Stimulated activated naive B cell treated with anti-CD40 and anti-IgM and Interleukin-4, amounts not matched to agents 10 μg/mL and 1 μg/mL and 100 μg/mL, for 72 hours (primary cell): ENCODE results near the gene DGKQ.

Experiments used
- ATAC-seq, 2 donors: fragments of 150-1000 bp; cut with Tn5 transposase; replicated peaks; 2 replicates each; pipeline ENCODE4 v1.10.0; 2021; ENCODE audit warnings: moderate library complexity in 1 of 2
- DNase-seq: peaks from one replicate; pipeline ENCODE4 v3.0.0; 2021
- H3K27ac Mint-ChIP-seq: one replicate; pipeline ENCODE4 v1.8.0; 2022; ENCODE audit warnings: mild to moderate bottlenecking, mixed read lengths
- H3K27me3 Mint-ChIP-seq, 2 donors: one replicate each; pipeline ENCODE4 v1.8.0; 2022; ENCODE audit warnings: mixed read lengths in 2 of 2
- H3K36me3 Mint-ChIP-seq, 2 donors: one replicate each; pipeline ENCODE4 v1.8.0; 2022; ENCODE audit warnings: mixed read lengths in 2 of 2, mild to moderate bottlenecking in 1 of 2
- H3K4me1 Mint-ChIP-seq, 2 donors: one replicate each; pipeline ENCODE4 v1.8.0; 2022; ENCODE audit warnings: mixed read lengths in 2 of 2, mild to moderate bottlenecking in 1 of 2
- H3K4me3 Mint-ChIP-seq, 2 donors: one replicate each; pipeline ENCODE4 v1.8.0; 2022; ENCODE audit warnings: mild to moderate bottlenecking in 2 of 2, mixed read lengths in 2 of 2, moderate library complexity in 1 of 2
- H3K9me3 Mint-ChIP-seq, 2 donors: one replicate each; pipeline ENCODE4 v1.8.0; 2022; ENCODE audit warnings: mixed read lengths in 2 of 2, mild to moderate bottlenecking in 1 of 2

Gene DGKQ

DNA sequence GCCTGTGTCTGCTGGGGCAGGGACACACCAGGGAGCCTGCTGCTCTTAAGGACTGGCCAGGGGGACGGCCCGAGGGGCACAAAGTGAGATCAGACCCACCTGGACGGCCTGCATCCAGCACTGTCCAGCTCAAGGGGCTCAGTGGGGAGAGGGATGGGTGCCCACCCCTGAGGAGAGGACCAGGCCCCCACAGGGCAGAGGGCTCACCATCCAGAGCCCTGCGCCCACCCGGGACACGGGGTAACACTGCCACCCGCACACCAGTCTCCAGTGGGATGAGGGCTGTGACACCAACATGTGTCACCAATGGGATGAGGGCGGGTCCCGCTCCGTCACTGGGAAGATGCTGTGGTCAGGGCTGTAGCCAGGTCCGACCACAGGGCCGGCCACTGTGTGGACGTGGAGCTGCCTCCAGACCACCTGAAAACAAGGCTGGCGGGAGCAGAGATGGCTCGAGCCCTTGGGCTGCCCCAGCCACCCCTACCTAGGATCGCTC lies 13.2 kb downstream of the DGKQ start:
- no peak for DNase-seq
- Mint-ChIP-seq H3K4me3 (no peak overlapping the region), H3K9me3 (no peaks in the 10 kb centered on the region), H3K27ac (peak overlapping the region; percentile 76), H3K27me3 (no peaks in the 10 kb centered on the region), H3K36me3 (peaks cover 28 to 40% of the 10 kb centered on the region in 2 donors), H3K4me1 (no peaks in the 10 kb centered on the region)
- ATAC-seq: peak in 1 of 2 donors; percentile 17

DNA sequence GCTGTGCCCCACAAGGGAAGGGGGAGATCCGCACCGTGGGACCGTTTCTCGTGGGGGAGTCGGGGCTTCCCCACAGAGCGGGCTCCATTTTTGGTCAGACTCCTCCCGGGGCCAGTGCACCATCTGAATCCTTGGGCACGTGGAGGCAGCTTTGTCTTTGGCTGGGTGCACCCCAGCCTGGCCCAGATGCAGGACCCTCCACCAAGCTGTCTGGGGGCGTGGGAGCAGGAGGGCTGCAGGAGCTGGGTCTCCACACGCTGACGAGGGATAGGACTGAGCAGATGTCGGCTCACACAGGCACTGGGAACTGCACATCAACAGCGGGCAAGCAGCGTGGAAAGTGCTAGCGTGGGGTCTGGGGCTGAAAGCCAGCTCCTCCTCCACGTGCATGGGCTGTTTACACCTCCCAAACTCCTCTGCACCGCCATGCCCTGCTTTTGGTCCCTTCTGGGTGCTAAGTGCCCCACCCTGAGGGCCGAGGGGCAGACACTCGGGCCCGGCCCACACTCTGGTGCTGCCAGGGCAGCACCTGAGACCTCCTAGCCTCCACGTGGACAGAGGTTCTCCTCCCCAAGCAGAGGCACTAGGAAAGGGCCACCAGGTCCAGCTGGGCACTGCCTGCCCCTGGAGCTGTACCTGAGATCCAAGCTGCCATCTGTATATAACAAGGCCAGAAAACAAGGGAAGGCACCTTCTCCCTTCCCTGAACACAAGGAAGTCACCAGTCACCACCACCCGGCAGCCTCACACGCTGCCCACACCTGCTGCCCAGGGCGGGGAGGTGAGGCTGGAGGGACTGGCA lies 13.8 kb downstream of the DGKQ start:
- Mint-ChIP-seq H3K9me3 (no peaks in the 10 kb centered on the region), H3K4me3 (no peak overlapping the region), H3K27ac (peak overlapping the region; percentile 51), H3K27me3 (no peaks in the 10 kb centered on the region), H3K36me3 (peaks cover 28 to 43% of the 10 kb centered on the region in 2 donors), H3K4me1 (no peaks in the 10 kb centered on the region)
- DNase-seq (no peak), ATAC-seq (peak in 1 of 2 donors; percentile 5)

DNA sequence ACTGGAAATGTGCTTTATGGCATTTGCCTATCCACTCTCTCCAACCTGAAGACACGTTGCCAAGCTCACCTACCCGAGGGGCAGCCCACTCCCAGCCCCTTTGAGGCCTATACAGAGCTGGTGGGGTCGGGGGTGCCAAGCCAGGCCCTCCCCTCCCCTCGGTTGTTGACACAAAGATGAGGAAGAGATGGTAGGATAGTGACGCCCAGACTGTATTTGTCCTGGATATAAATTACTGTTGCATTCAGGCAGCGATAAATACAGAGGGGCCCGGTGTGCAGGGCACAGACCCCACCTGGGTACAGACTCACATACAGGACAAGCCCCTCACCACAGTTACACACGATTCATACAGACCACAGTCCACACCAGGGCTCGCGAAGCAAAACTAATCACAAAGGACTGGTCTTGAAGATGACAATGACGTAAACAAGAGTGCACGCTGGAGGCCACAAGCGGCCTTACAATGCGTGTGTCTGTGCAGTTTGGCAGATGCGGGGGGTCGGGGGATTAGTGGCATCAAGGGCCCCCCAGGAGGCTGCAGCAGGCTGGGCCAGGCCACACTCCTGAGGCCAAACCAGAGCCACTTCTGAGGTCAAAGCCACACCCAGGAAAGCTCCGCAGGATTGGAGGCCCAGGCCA lies 14.6 kb downstream of the DGKQ start:
- no peaks in the 10 kb centered on the region for H3K4me1 Mint-ChIP-seq
- H3K27ac Mint-ChIP-seq: no peak overlapping the region
- H3K36me3 Mint-ChIP-seq: peaks cover 33 to 49% of the 10 kb centered on the region in 2 donors
- no peaks in the 10 kb centered on the region for H3K9me3 Mint-ChIP-seq
- no peak overlapping the region for H3K4me3 Mint-ChIP-seq
- ATAC-seq (no peak), DNase-seq (no peak)
- no peaks in the 10 kb centered on the region for H3K27me3 Mint-ChIP-seq

DNA sequence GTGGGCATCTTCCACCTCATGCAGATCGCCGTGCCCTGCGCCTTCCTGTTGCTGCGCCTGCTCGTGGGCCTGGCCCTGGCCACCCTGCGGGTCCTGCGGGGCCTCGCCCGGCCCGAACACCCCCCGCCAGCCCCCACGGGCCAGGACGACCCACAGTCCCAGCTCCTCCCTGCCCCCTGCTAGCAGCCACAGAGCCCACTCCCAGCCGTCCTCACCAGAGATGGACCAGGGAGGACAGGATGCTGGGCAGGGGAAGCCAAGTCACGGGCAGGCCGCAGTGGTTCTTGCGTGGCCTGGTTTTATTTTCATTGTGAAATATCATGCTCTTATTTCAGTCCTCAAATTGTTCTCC lies 15.1 kb downstream of the DGKQ start:
- DNase-seq (no peak), ATAC-seq (peak in 1 of 2 donors; percentile 16)
- Mint-ChIP-seq H3K4me1 (no peaks in the 10 kb centered on the region), H3K36me3 (peaks cover 36 to 48% of the 10 kb centered on the region in 2 donors), H3K4me3 (no peak overlapping the region), H3K27me3 (no peaks in the 10 kb centered on the region), H3K27ac (no peak overlapping the region), H3K9me3 (no peaks in the 10 kb centered on the region)

DNA sequence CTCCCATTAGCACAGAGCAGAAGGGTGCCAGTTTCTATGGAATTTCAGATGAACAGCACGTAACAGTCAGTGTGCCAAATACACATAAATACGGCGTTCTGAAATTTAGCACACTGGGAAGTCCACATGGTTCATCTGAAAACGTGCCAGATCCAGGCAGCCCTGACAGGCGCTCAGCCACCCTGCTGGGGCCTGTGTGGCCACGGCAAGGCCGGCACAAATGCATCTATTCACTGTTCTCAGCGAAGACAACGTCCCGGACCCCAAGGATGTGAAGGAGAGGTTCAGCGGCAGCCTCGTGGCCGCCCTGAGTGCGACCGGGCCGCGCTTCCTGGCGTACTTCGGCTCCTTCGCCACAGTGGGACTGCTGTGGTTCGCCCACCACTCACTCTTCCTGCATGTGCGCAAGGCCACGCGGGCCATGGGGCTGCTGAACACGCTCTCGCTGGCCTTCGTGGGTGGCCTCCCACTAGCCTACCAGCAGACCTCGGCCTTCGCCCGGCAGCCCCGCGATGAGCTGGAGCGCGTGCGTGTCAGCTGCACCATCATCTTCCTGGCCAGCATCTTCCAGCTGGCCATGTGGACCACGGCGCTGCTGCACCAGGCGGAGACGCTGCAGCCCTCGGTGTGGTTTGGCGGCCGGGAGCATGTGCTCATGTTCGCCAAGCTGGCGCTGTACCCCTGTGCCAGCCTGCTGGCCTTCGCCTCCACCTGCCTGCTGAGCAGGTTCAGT lies 15.6 kb downstream of the DGKQ start:
- H3K27ac Mint-ChIP-seq: no peak overlapping the region
- no peak for DNase-seq
- ATAC-seq: no peak
- no peaks in the 10 kb centered on the region for H3K9me3 Mint-ChIP-seq
- H3K4me3 Mint-ChIP-seq: no peak overlapping the region
- H3K27me3 Mint-ChIP-seq: no peaks in the 10 kb centered on the region
- peaks cover 39 to 52% of the 10 kb centered on the region in 2 donors for H3K36me3 Mint-ChIP-seq
- no peaks in the 10 kb centered on the region for H3K4me1 Mint-ChIP-seq

DNA sequence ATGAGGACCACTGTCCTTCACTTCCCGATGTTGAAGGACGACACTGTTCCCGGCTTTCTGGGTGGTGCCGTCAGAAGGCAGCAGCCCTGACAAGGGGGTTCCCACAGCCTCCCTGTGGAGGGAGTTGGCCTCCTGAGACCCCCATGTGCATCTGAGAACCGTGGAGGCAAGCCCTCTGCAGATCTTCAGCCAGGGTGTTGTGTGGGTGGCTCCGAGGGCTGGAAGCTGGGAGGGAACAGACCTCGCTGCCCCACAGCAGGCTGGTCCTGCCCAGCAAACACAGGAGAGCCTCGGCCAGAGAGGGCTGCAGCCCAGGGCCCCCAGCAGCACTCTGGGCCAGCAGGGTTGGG lies 16.2 kb downstream of the DGKQ start:
- no peak overlapping the region for H3K27ac Mint-ChIP-seq
- no peaks in the 10 kb centered on the region for H3K9me3 Mint-ChIP-seq
- H3K4me1 Mint-ChIP-seq: peaks cover 0 to 2% of the 10 kb centered on the region in 2 donors
- DNase-seq (no peak), ATAC-seq (no peak)
- H3K27me3 Mint-ChIP-seq: no peaks in the 10 kb centered on the region
- H3K36me3 Mint-ChIP-seq: peaks cover 36 to 51% of the 10 kb centered on the region in 2 donors
- no peak overlapping the region for H3K4me3 Mint-ChIP-seq

DNA sequence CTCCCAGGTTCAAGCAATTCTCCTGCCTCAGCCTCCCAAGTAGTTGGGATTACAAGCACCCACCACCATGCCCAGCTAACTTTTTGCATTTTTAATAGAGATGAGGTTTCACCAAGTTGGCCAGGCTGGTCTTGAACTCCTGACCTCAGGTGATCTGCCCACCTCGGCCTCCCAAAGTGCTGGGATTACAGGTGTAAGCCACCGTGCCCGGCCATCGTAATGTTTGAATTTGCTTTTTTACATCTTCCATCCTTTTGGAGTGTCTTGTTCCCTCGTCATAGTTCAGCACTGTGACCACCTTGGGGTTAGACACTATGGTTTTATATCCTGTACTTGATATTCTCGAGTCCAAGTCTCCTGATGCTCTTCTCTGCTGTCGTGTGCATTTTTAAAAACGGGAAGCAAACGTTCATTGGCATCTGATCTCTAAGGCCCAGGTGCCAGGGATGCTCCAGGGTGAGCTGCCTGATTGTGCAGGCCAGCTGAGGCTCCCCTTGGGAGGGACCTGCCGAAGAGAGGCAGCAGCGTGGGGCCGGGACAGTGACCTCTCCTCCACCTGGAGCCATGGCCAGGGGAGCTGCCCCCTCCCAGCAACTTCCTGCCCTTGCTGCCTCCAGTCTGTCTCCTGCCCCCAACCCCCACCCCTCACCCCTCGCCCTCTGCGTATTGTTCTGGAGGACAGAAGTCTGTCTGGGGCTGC lies 16.7 kb downstream of the DGKQ start:
- Mint-ChIP-seq H3K36me3 (peaks cover 33 to 47% of the 10 kb centered on the region in 2 donors), H3K27me3 (no peaks in the 10 kb centered on the region), H3K4me3 (no peak overlapping the region), H3K27ac (no peak overlapping the region), H3K4me1 (peaks cover 0 to 2% of the 10 kb centered on the region in 2 donors), H3K9me3 (no peaks in the 10 kb centered on the region)
- ATAC-seq: no peak
- no peak for DNase-seq

DNA sequence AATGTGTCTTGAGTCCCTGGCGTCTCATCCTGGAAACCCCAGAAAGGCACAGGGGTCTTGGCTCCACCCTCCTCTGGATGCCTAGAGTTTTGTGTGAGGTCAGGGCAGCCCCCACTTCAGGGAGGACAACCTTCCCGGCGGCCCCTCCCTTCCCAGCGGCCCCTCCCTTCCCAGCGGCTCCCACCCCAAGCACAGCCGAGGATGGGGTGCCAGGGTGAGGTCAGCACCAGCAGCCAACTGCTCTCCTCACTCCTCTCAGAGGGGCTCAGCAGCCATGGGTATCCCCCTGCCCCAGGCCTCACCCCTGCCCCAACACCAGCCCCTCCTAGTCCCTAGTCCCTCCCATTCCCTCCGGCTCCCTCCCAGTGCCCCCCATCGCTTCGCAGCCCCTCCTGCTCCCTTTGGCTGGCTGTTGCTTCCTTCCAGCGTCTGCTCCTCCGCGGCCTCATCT lies 17.4 kb downstream of the DGKQ start:
- H3K27me3 Mint-ChIP-seq: no peaks in the 10 kb centered on the region
- ATAC-seq (no peak), DNase-seq (no peak)
- H3K4me3 Mint-ChIP-seq: no peak overlapping the region
- no peak overlapping the region for H3K27ac Mint-ChIP-seq
- peaks cover 32 to 51% of the 10 kb centered on the region in 2 donors for H3K36me3 Mint-ChIP-seq
- no peaks in the 10 kb centered on the region for H3K9me3 Mint-ChIP-seq
- peaks cover 0 to 2% of the 10 kb centered on the region in 2 donors for H3K4me1 Mint-ChIP-seq

DNA sequence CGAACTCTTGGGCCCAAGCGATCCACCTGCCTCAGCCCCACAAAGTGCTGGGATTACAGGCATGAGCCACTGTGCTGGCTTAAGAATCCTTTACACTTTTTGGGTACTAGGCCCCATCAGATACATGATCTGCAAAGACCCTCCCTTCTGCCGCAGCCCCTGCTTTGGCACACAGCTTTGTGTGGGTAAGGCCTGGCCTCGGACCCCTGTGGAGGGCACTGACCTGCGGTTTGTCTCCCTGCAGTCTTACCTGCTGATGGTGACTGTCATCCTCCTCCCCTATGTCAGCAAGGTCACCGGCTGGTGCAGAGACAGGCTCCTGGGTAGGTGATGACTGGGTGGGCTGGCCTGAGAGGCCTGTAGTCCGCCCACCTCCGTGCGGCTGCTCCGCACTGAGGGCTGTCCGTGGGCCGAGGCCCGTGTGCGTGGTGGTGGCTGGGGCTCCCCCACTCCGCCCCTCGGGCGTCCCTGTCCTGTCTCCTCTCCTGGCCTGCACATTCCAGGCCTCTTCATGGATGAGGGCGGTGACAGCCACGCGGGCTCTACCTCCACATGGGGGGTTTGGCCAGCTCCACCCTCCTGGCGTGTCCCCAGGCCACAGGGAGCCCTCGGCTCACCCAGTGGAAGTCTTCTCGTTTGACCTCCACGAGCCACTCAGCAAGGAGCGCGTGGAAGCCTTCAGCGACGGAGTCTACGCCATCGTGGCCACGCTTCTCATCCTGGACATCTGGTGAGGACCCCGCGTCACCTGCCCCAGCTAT lies 18.0 kb downstream of the DGKQ start:
- DNase-seq (no peak), ATAC-seq (no peak)
- H3K27ac Mint-ChIP-seq: no peak overlapping the region
- H3K36me3 Mint-ChIP-seq: peaks cover 27 to 51% of the 10 kb centered on the region in 2 donors
- H3K9me3 Mint-ChIP-seq: no peaks in the 10 kb centered on the region
- no peaks in the 10 kb centered on the region for H3K27me3 Mint-ChIP-seq
- no peak overlapping the region for H3K4me3 Mint-ChIP-seq
- peaks cover 0 to 2% of the 10 kb centered on the region in 2 donors for H3K4me1 Mint-ChIP-seq

DNA sequence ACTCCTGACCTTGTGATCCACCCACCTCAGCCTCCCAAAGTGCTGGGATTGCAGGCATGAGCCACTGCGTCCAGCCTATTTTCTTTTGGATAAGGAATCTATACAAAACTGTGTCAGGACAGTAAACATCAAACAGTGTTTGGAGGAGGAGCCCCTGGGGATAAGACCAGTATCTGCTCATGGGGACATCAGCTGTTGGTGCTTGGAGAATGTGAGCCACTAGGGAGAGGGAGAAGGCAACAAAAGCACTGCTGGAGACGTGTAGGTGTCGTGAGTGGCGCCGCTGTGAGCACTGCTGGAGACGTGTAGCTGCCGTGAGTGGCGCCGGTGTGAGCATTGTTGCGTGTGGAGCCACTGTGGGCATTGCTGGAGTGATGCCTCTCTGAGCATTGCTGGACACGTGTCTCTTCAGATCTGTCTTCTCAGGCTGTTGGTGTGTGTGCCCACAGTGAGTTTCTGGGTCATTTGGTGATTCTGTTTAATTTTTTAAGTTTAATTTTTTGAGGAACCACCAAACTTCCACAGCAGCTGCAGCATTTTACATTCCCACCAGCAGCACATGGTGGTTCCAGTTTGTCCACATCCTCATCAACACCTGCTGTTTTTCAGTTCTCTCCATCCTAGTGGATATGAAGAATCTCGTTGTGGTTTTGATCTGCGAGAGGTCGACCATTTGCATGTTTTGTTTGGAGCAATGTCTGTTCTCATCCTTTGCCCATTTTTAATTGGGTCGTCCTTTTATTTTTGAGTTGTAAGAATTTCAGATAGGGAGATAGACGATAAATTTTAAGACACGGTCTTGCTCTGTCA lies 19.0 kb downstream of the DGKQ start:
- peaks cover 0 to 2% of the 10 kb centered on the region in 2 donors for H3K4me1 Mint-ChIP-seq
- H3K9me3 Mint-ChIP-seq: no peaks in the 10 kb centered on the region
- H3K36me3 Mint-ChIP-seq: peaks cover 27 to 51% of the 10 kb centered on the region in 2 donors
- H3K27ac Mint-ChIP-seq: peak overlapping the region; percentile 27
- no peak overlapping the region for H3K4me3 Mint-ChIP-seq
- DNase-seq (no peak), ATAC-seq (no peak)
- H3K27me3 Mint-ChIP-seq: no peaks in the 10 kb centered on the region

DNA sequence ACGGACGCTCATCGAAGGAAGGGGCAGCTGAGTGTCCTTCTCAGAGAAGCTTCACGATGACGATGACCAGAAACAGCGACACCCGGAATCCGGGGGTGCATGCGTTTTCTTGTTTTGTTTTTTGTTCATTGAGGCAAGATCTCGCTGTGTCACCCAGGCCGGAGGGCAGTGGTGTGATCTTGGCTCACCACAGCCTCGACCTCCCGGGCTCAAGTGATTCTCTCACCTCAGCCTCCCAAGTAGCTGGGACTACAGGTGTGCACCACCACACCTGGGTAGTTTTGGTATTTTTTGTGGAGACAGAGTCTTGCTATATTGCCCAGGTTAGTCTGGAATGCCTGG lies 19.8 kb downstream of the DGKQ start:
- Mint-ChIP-seq H3K4me1 (peaks cover 0 to 4% of the 10 kb centered on the region in 2 donors), H3K4me3 (no peak overlapping the region), H3K36me3 (peaks cover 21 to 46% of the 10 kb centered on the region in 2 donors), H3K27ac (no peak overlapping the region), H3K9me3 (no peaks in the 10 kb centered on the region), H3K27me3 (no peaks in the 10 kb centered on the region)
- no peak for DNase-seq
- no peak for ATAC-seq

DNA sequence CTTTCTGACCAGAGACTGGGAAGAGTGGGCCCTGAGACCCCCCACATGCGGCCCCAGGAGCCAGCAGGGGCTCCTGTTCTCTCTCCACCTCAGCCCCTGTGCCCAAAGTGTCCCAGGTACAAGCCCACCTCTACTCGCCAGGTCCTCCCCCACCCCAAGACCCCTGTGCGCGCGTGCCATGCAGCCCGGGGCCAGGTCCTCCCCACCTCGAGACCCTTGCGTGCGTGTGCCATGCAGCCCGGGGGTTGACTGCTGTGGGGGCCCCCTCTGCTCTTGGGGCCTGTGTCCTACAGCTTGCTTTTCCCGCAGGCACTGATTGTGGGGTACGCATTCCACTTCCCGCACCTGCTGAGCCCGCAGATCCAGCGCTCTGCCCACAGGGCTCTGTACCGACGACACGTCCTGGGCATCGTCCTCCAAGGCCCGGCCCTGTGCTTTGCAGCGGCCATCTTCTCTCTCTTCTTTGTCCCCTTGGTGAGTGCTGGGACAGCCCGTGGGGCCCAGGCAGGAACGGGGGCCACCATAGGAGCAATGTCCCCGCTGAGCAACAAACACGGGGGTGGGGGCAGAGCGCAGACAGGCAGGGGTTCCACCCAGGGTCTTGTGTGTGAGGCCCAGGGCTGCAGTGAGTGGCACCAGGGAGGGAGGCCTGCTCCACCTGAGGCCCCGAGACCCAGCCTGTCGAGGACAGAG lies 20.3 kb downstream of the DGKQ start:
- H3K27ac Mint-ChIP-seq: no peak overlapping the region

More for the DNA sequence above, 20.3 kb downstream of the DGKQ start:
- ATAC-seq (no peak), DNase-seq (no peak)
- H3K9me3 Mint-ChIP-seq: no peaks in the 10 kb centered on the region
- no peaks in the 10 kb centered on the region for H3K27me3 Mint-ChIP-seq
- H3K4me3 Mint-ChIP-seq: no peak overlapping the region
- peaks cover 2 to 5% of the 10 kb centered on the region in 2 donors for H3K4me1 Mint-ChIP-seq
- peaks cover 18 to 45% of the 10 kb centered on the region in 2 donors for H3K36me3 Mint-ChIP-seq
